Measurements from ENCODE around the gene ATF5.

DNA sequence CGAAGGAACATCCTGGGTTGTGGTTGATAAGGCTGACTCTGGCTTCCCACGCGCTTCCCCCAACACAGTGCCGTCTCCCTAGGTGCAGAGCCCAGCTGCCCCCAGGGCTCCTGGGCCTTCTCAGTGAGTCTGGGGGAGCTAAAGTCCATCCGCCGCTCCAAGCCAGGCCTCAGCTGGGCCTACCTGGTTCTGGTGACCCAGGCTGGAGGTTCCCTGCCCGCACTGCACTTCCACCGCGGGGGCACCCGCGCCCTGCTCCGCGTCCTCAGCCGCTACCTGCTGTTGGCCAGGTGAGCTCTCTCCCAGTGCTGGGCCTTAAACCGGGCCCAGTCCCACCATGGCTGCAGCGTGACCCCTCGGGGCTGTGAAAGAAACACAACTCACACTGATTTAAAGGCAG is 47.8 kb upstream of the ATF5 start:
- TF ChIP-seq, protein P1, sequence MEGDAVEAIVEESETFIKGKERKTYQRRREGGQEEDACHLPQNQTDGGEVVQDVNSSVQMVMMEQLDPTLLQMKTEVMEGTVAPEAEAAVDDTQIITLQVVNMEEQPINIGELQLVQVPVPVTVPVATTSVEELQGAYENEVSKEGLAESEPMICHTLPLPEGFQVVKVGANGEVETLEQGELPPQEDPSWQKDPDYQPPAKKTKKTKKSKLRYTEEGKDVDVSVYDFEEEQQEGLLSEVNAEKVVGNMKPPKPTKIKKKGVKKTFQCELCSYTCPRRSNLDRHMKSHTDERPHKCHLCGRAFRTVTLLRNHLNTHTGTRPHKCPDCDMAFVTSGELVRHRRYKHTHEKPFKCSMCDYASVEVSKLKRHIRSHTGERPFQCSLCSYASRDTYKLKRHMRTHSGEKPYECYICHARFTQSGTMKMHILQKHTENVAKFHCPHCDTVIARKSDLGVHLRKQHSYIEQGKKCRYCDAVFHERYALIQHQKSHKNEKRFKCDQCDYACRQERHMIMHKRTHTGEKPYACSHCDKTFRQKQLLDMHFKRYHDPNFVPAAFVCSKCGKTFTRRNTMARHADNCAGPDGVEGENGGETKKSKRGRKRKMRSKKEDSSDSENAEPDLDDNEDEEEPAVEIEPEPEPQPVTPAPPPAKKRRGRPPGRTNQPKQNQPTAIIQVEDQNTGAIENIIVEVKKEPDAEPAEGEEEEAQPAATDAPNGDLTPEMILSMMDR (IDR thresholded peaks at IDR 0.05), result no peak
- no peak for TF ChIP-seq POLR2A (IDR thresholded peaks at IDR 0.05)

Measured in right lobe of liver (tissue), 4 donors.